HEK293 (cell line): ENCODE results near the gene KLHL25.

Source experiments
- FEZF1 ChIP-seq: fragments of 450-650 bp; formaldehyde crosslinking; IDR thresholded peaks from 2 replicates; pipeline ENCODE4 v1.5.1; 2016; ENCODE audit warnings: missing biosample characterization, missing genetic modification characterization
- GLI2 ChIP-seq: fragments of 450-650 bp; formaldehyde crosslinking; IDR thresholded peaks from 2 replicates; pipeline ENCODE4; 2017; ENCODE audit warnings: missing biosample characterization, missing genetic modification characterization, low read depth, borderline replicate concordance
- HIC1 ChIP-seq: fragments of 450-650 bp; formaldehyde crosslinking; IDR thresholded peaks from 2 replicates; pipeline ENCODE4 v1.5.1; 2016; ENCODE audit warnings: missing biosample characterization, missing genetic modification characterization
- IKZF3 ChIP-seq: fragments of 450-650 bp; IDR thresholded peaks from 2 replicates; pipeline ENCODE4 v1.5.0; 2018; ENCODE audit warnings: missing biosample characterization, mild to moderate bottlenecking, missing genetic modification characterization, moderate library complexity
- PRDM10 ChIP-seq: fragments of 450-650 bp; formaldehyde crosslinking; IDR thresholded peaks from 2 replicates; pipeline ENCODE4 v1.5.1; 2016; ENCODE audit warnings: missing biosample characterization, missing genetic modification characterization
- REST ChIP-seq: fragments of 450-650 bp; formaldehyde crosslinking; IDR thresholded peaks from 2 replicates; pipeline ENCODE4 v1.5.1; 2016; ENCODE audit warnings: missing biosample characterization, missing genetic modification characterization
- SETDB1 ChIP-seq: IDR thresholded peaks from one replicate; pipeline ENCODE4 v1.6.1; 2017; ENCODE audit warnings: mild to moderate bottlenecking, low read length, moderate library complexity, mixed read lengths; ENCODE audit not compliant: insufficient read length
- TCF7L2 ChIP-seq: IDR thresholded peaks from 2 replicates; pipeline ENCODE4 v1.6.1; 2011; ENCODE audit warnings: low read depth, mild to moderate bottlenecking, inconsistent platforms, low read length, moderate library complexity, borderline replicate concordance
- ZBTB20 ChIP-seq: fragments of 450-650 bp; formaldehyde crosslinking; IDR thresholded peaks from 2 replicates; pipeline ENCODE4 v1.5.1; 2016; ENCODE audit warnings: missing biosample characterization, missing genetic modification characterization
- ZBTB8A ChIP-seq: fragments of 450-650 bp; formaldehyde crosslinking; IDR thresholded peaks from 2 replicates; pipeline ENCODE4 v1.5.1; 2016; ENCODE audit warnings: missing biosample characterization, missing genetic modification characterization
- ZEB2 ChIP-seq: fragments of 450-650 bp; formaldehyde crosslinking; IDR thresholded peaks from 2 replicates; pipeline ENCODE4 v1.5.1; 2016; ENCODE audit warnings: missing biosample characterization, missing genetic modification characterization
- ZFHX2 ChIP-seq: fragments of 450-650 bp; formaldehyde crosslinking; conservative IDR thresholded peaks from 2 replicates; pipeline ENCODE4 v1.5.1; 2016; ENCODE audit warnings: missing biosample characterization, missing genetic modification characterization
- ZFP69B ChIP-seq: fragments of 450-650 bp; formaldehyde crosslinking; IDR thresholded peaks from 2 replicates; pipeline ENCODE4 v1.5.1; 2016; ENCODE audit warnings: missing biosample characterization, missing genetic modification characterization
- ZNF146 ChIP-seq: fragments of 450-650 bp; formaldehyde crosslinking; IDR thresholded peaks from 2 replicates; pipeline ENCODE4 v1.5.1; 2016; ENCODE audit warnings: missing biosample characterization, missing genetic modification characterization
- ZNF169 ChIP-seq: fragments of 450-650 bp; formaldehyde crosslinking; IDR thresholded peaks from 2 replicates; pipeline ENCODE4 v1.5.1; 2016; ENCODE audit warnings: missing biosample characterization, missing genetic modification characterization
- ZNF211 ChIP-seq: fragments of 450-650 bp; formaldehyde crosslinking; IDR thresholded peaks from 2 replicates; pipeline ENCODE4 v1.5.1; 2016; ENCODE audit warnings: low read depth, missing biosample characterization, missing genetic modification characterization
- ZNF239 ChIP-seq: fragments of 450-650 bp; formaldehyde crosslinking; IDR thresholded peaks from 2 replicates; pipeline ENCODE4 v1.5.1; 2016; ENCODE audit warnings: missing biosample characterization, missing genetic modification characterization
- ZNF311 ChIP-seq: fragments of 450-650 bp; formaldehyde crosslinking; IDR thresholded peaks from 2 replicates; pipeline ENCODE4 v1.5.1; 2017; ENCODE audit warnings: missing biosample characterization, missing genetic modification characterization, borderline replicate concordance
- ZNF571 ChIP-seq: fragments of 450-650 bp; formaldehyde crosslinking; IDR thresholded peaks from 2 replicates; pipeline ENCODE4 v1.5.0; 2017; ENCODE audit warnings: missing biosample characterization, missing genetic modification characterization
- ZNF600 ChIP-seq: fragments of 450-650 bp; formaldehyde crosslinking; IDR thresholded peaks from 2 replicates; pipeline ENCODE4 v1.5.1; 2016; ENCODE audit warnings: missing biosample characterization, missing genetic modification characterization
- ZNF701 ChIP-seq: fragments of 450-650 bp; formaldehyde crosslinking; IDR thresholded peaks from 2 replicates; pipeline ENCODE4 v1.5.1; 2016; ENCODE audit warnings: missing biosample characterization, missing genetic modification characterization
- ZNF791 ChIP-seq: fragments of 450-650 bp; formaldehyde crosslinking; IDR thresholded peaks from 2 replicates; pipeline ENCODE4 v1.5.1; 2016; ENCODE audit warnings: missing biosample characterization, missing genetic modification characterization
- ZSCAN18 ChIP-seq: fragments of 450-650 bp; formaldehyde crosslinking; IDR thresholded peaks from 2 replicates; pipeline ENCODE4 v1.5.1; 2016; ENCODE audit warnings: missing biosample characterization, missing genetic modification characterization

Gene KLHL25

GRCh38 chr15:85793641-85794597 lies 806 bp downstream of the KLHL25 start (continued):
- TF ChIP-seq ZNF791, result no peak
- no peak for TF ChIP-seq IKZF3 (tag by site-specific recombination)
- TF ChIP-seq ZNF600 (tag by site-specific recombination), result peak; percentile 90
- peak; percentile 49 for TF ChIP-seq ZFHX2 (tag by site-specific recombination)
- TF ChIP-seq ZNF701 (tag by site-specific recombination), result no peak
- no peak for TF ChIP-seq ZNF239 (tag by site-specific recombination)
- 0 out of 2 replicates have a peak, but pooled peaks have one; percentile 24 for TF ChIP-seq HIC1 (tag by site-specific recombination)
- TF ChIP-seq ZEB2 (tag by site-specific recombination), result 0 out of 2 replicates have a peak, but pooled peaks have one; percentile 20
- TF ChIP-seq TCF7L2, result no peak
- peak; percentile 68; the same call in 1 of the 2 replicates for TF ChIP-seq ZBTB20 (tag by site-specific recombination)
- TF ChIP-seq SETDB1, result no peak
- no peak for TF ChIP-seq PRDM10 (tag by site-specific recombination)
- no peak for TF ChIP-seq FEZF1 (tag by site-specific recombination)
- no peak for TF ChIP-seq ZSCAN18 (tag by site-specific recombination)
- TF ChIP-seq ZFP69B (tag by site-specific recombination), result no peak
- TF ChIP-seq REST (tag by site-specific recombination), result 0 out of 2 replicates have a peak, but pooled peaks have one; percentile 38
- no peak for TF ChIP-seq GLI2
- no peak for TF ChIP-seq ZNF169 (tag by site-specific recombination)
- TF ChIP-seq ZNF571 (tag by site-specific recombination), result no peak
- no peak for TF ChIP-seq ZBTB8A (tag by site-specific recombination)
- no peak for TF ChIP-seq ZNF211 (tag by site-specific recombination)
- TF ChIP-seq ZNF146 (tag by site-specific recombination), result no peak
- no peak for TF ChIP-seq ZNF311
